Measurements from ENCODE around the gene MUCL3. TPM values are rescaled to one million over a fixed set of nuclear protein-coding genes. Genes with fewer than 3 reads are reported as not detected.

MUCL3 gene
- total and polyA plus RNA-seq, 12 donors = under 0.01 to 0.02 TPM; not detected in 10

DNA sequence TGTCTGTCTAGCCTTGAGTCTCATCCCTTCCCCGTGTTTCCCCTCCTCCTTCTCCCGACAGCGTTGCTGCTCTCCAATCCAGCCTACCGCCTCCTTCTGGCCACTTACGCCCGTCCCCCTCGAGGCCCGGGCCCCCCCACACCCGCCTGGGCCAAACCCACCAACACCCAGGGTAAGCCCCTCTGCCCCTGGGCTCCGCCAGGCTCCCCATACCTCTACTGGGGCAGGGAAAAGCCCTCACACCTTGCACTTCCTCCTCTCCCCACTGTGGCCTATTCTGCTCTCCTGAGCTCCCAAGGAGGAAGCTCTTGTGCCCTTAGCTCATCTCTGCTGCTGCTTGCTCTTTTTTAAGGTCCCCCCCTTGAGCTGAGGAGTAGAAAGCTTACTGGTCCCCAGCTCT lies 45.4 kb upstream of the MUCL3 start:
- WGBS, 4 donors = 66 to 73% (median 70%) methylated on average over 10 of the region's 10 CpGs
- Histone ChIP-seq H3K4me1 (replicated peaks in 1 of 2) (no peaks in the 10 kb centered on the region), H3K27me3 (no peaks in the 10 kb centered on the region), H3K9me3 (replicated peaks in 1 of 3) (no peaks in the 10 kb centered on the region), H3K27ac (no peak overlapping the region), H3K36me3 (replicated peaks in 1 of 2) (peaks cover 0 to 75% of the 10 kb centered on the region in 2 donors), H3K4me3 (no peak overlapping the region)
- DNase-seq = no peak
- no peak for TF ChIP-seq POLR2A (IDR thresholded peaks at IDR 0.05)
- TF ChIP-seq, protein P1, sequence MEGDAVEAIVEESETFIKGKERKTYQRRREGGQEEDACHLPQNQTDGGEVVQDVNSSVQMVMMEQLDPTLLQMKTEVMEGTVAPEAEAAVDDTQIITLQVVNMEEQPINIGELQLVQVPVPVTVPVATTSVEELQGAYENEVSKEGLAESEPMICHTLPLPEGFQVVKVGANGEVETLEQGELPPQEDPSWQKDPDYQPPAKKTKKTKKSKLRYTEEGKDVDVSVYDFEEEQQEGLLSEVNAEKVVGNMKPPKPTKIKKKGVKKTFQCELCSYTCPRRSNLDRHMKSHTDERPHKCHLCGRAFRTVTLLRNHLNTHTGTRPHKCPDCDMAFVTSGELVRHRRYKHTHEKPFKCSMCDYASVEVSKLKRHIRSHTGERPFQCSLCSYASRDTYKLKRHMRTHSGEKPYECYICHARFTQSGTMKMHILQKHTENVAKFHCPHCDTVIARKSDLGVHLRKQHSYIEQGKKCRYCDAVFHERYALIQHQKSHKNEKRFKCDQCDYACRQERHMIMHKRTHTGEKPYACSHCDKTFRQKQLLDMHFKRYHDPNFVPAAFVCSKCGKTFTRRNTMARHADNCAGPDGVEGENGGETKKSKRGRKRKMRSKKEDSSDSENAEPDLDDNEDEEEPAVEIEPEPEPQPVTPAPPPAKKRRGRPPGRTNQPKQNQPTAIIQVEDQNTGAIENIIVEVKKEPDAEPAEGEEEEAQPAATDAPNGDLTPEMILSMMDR (IDR thresholded peaks at IDR 0.05) = no peak
- intact Hi-C loops (cut with DNase I) = no loop called here

GRCh38 chr6:30896541-30896940 lies 44.2 kb upstream of the MUCL3 start:
- WGBS, 4 donors = 88 to 98% (median 92%) methylated on average over 10 to 13 of the region's 13 CpGs
- intact Hi-C loops (cut with DNase I) = no loop called here
- Histone ChIP-seq H3K9me3 (replicated peaks in 1 of 3) (no peaks in the 10 kb centered on the region), H3K27me3 (no peaks in the 10 kb centered on the region), H3K4me1 (replicated peaks in 1 of 2) (no peaks in the 10 kb centered on the region), H3K27ac (no peak overlapping the region), H3K36me3 (replicated peaks in 1 of 2) (peaks cover 0 to 75% of the 10 kb centered on the region in 2 donors), H3K4me3 (no peak overlapping the region)
- TF ChIP-seq, protein P1 (IDR thresholded peaks at IDR 0.05) = no peak
- TF ChIP-seq POLR2A (IDR thresholded peaks at IDR 0.05) = no peak
- no peak for DNase-seq

GRCh38 chr6:30897882-30898281 lies 42.9 kb upstream of the MUCL3 start:
- no peak overlapping the region for H3K27ac ChIP-seq
- no peaks in the 10 kb centered on the region for H3K9me3 ChIP-seq (replicated peaks in 1 of 3)
- no peaks in the 10 kb centered on the region for H3K4me1 ChIP-seq (replicated peaks in 1 of 2)
- intact Hi-C loops (cut with DNase I) = no loop called here
- peaks cover 0 to 65% of the 10 kb centered on the region in 2 donors for H3K36me3 ChIP-seq (replicated peaks in 1 of 2)
- H3K27me3 ChIP-seq = no peaks in the 10 kb centered on the region
- TF ChIP-seq, protein P1 (IDR thresholded peaks at IDR 0.05) = no peak
- no peak for TF ChIP-seq POLR2A (IDR thresholded peaks at IDR 0.05)
- WGBS, 4 donors = 84 to 97% (median 90%) methylated on average over 10 to 16 of the region's 16 CpGs
- DNase-seq = no peak
- H3K4me3 ChIP-seq = no peak overlapping the region

DNA sequence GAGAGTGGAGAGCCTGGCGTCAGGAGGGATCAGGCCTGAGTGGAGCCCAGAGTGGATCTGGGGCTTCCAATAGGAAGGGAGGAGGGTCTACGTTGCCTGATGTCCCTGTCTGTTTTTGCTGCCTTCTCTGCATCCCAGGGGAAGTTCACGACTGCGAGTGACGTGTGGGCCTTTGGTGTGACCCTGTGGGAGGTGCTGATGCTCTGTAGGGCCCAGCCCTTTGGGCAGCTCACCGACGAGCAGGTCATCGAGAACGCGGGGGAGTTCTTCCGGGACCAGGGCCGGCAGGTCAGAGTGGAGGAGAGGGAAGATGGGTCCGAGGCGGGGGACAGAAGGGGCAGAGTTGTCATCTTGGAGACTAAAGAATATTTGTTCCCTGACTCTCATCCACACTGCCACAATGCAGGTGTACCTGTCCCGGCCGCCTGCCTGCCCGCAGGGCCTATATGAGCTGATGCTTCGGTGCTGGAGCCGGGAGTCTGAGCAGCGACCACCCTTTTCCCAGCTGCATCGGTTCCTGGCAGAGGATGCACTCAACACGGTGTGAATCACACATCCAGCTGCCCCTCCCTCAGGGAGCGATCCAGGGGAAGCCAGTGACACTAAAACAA lies 41.9 kb upstream of the MUCL3 start:
- H3K27ac ChIP-seq = no peak overlapping the region
- TF ChIP-seq, protein P1 (IDR thresholded peaks at IDR 0.05) = no peak
- no peak for TF ChIP-seq POLR2A (IDR thresholded peaks at IDR 0.05)
- 80 to 93% (median 85%) methylated on average over 14 to 23 of the region's 23 CpGs for WGBS, 4 donors
- H3K36me3 ChIP-seq (replicated peaks in 1 of 2) = peaks cover 0 to 56% of the 10 kb centered on the region in 2 donors
- no peaks in the 10 kb centered on the region for H3K27me3 ChIP-seq
- intact Hi-C loops (cut with DNase I) = no loop called here
- no peaks in the 10 kb centered on the region for H3K4me1 ChIP-seq (replicated peaks in 1 of 2)
- no peak for DNase-seq
- no peaks in the 10 kb centered on the region for H3K9me3 ChIP-seq (replicated peaks in 1 of 3)
- no peak overlapping the region for H3K4me3 ChIP-seq
